Endothelial cell of umbilical vein (primary cell): ENCODE data around the gene CDH22.

Source experiments
- CTCF ChIP-seq, 2 donors: IDR thresholded peaks; 1 replicate in 1 of 2; 2 replicates in 1 of 2; pipeline ENCODE4 v1.5.1; 2011; ENCODE audit warnings: low read length in 2 of 2, mild to moderate bottlenecking in 2 of 2, moderate library complexity in 2 of 2, control low read depth in 1 of 2, inconsistent platforms in 1 of 2, low read depth in 1 of 2; ENCODE audit not compliant: insufficient read depth in 1 of 2; ENCODE audit errors: extremely low read depth in 1 of 2
- EZH2 ChIP-seq: IDR thresholded peaks from 2 replicates; pipeline ENCODE4 v1.6.1; 2012; ENCODE audit warnings: borderline replicate concordance, low read depth, mild to moderate bottlenecking, moderate library complexity, low read length, inconsistent platforms; ENCODE audit not compliant: severe bottlenecking
- JUN ChIP-seq: IDR thresholded peaks from 2 replicates; pipeline ENCODE4 v1.6.1; 2011; ENCODE audit warnings: borderline replicate concordance, low read depth; ENCODE audit not compliant: insufficient read length, insufficient read depth
- MYC ChIP-seq: IDR thresholded peaks from one replicate; pipeline ENCODE4 v1.6.1; 2011; ENCODE audit warnings: mild to moderate bottlenecking, low read depth, low read length
- POLR2A ChIP-seq: IDR thresholded peaks from 2 replicates; pipeline ENCODE4 v1.6.1; 2012; ENCODE audit warnings: low read depth, mild to moderate bottlenecking, control low read depth, low read length
- POLR2AphosphoS5 ChIP-seq: IDR thresholded peaks from 2 replicates; pipeline ENCODE4 v1.6.1; 2012; ENCODE audit warnings: low read depth, mild to moderate bottlenecking, control low read depth, low read length, moderate library complexity; ENCODE audit not compliant: insufficient read depth
- TF ChIP-seq, protein P1 (sequence below): IDR thresholded peaks from 2 replicates; pipeline ENCODE4 v1.6.1; 2011; ENCODE audit not compliant: insufficient read depth, insufficient read length

DNA sequence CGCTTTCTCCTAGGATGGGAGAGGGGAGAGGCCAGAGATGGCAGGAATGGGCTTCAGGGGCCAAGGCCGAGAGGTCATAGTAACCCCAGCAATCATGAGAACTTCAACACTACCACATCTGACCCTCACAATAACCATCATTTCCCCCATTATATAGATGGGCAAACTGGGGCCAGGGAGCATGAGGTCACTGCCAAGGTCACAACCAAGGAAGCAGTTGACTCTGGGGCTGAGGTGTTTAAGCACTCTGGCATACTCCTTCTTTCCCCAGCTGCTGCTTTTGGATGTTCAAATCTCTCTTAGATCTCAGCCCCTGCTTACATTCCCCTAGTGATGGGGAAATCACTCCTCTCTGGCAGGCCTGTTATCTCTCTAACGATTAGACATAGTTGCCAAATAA, 39.6 kb downstream of the CDH22 start:
- no peak for TF ChIP-seq POLR2A
- TF ChIP-seq EZH2 = no peak
- no peak for TF ChIP-seq CTCF (IDR thresholded peaks at IDR 0.05; ENCODE audit: extremely low read depth in 1 of 2, insufficient read depth in 1 of 2, low read depth in 1 of 2, low read length in 2 of 2)
- TF ChIP-seq JUN = no peak
- TF ChIP-seq POLR2AphosphoS5 = no peak
- TF ChIP-seq MYC = no peak
- TF ChIP-seq, protein P1, sequence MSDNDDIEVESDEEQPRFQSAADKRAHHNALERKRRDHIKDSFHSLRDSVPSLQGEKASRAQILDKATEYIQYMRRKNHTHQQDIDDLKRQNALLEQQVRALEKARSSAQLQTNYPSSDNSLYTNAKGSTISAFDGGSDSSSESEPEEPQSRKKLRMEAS = no peak
